G401 (cell line): ENCODE measurements around the gene CDH22. TPM values are rescaled to one million over a fixed set of nuclear protein-coding genes. Genes with fewer than 3 reads are reported as not detected.
A peak's percentile ranks its signal among the peaks of the same experiment; 100 is the strongest.

Source experiments
- DNase-seq: peaks from one replicate; pipeline ENCODE4 v3.0.0-alpha.2; 2015; ENCODE audit warnings: low spot score
- in situ Hi-C: cut with HindIII; loops from 2 replicates; pipeline ENCODE4 v1.10.0; 2016; ENCODE audit warnings: low sequenced_read_pairs, mixed read lengths
- total RNA-seq: library from RNA; depleted of rRNA; stranded (reverse); fragments of >200 nt; shearing (Covaris generic); gene quantifications from 2 replicates; pipeline ENCODE4 v1.2.3, GENCODE V29; 2014

CDH22 gene
- total RNA-seq, 1 experiment from 2014 or later = not detected

DNA sequence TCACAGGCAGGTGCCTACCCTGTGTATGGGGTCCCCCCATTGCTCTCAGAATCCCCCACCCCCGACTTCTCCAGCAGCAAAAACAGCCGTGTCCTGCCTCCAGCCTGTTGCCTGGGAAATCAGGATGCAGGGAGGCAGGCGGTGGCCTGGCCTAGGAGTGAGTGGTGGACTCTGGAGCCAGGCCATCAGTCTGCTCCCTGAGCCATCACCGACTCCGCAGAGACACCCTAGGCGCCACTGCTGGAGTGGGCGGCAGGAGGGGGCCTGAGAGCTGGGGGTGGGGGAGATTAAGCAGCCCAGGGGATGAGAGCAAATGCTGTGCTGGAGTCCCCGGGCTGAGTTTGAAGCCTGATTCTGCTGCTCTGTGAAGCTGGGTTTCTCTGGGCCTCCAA, 97.0 kb downstream of the CDH22 start:
- no peak for DNase-seq
- in situ Hi-C loops = no loop called here

GRCh38 chr20:46210672-46211330, 97.5 kb downstream of the CDH22 start:
- in situ Hi-C loops = no loop called here
- DNase-seq = no peak

DNA sequence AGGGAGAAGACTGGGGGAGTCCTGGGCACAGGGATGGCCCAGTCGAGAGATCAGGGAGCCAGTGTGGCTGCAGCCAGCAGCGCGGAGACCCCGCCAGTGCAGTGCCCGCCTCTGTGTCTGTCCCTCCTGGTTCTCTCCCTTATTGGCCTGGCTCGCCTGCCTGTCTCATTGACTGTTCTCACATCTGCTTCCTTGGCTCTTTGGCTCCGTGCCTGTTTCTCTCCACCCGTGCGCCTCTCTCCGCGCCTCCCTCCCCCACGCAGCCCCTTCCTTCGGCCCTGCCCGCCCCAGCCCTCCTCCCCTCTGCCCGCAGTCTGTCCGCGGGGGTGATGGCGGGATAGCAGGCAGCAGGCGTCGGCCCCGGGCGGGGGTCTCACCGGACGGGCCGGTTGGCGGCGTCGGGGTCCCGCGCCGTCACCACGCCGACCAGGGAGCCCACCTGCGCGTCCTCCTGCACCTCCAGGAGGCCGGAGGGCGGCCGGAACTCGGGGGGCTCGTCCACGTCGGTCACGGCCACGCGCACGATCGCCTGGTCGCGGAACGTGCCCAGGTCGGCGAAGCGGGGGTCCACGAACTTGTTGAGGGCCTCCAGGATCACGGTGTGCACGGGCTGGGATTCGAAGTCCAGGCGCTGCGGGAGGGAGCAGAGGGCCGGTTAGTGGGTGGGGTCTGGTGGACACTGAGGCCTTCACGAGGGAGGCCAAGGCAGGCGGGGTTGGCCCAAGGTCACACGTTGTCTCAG, 98.2 kb downstream of the CDH22 start:
- no peak for DNase-seq
- in situ Hi-C loops = no loop called here

- DNase-seq = no peak
- in situ Hi-C loops = no loop called here
Measured at GRCh38 chr20:46207793-46208192, 100.5 kb downstream of the CDH22 start.

GRCh38 chr20:46206992-46207549, 101.2 kb downstream of the CDH22 start:
- in situ Hi-C loops = no loop called here
- peak; percentile 89 for DNase-seq

DNA sequence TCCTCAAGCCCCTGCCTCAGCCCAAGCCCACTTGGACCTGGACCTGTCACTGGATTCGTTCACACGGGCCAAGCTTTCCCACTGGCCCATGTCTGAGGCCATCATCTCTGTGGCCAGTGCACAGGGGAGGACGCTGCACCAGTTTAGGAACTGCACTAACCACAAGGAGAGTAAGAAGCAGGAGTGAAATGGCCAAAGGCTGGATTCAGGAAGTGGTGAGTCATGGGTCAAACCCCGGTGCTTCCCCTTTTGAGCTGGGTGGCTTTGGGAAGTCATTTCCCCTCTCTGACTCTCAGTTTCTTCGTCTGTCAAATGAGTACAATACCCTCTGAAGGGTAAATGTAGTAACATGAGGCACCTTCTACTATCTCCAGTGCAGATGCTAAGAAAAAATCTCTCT, 102.3 kb downstream of the CDH22 start:
- no peak for DNase-seq
- in situ Hi-C loops = no loop called here

DNA sequence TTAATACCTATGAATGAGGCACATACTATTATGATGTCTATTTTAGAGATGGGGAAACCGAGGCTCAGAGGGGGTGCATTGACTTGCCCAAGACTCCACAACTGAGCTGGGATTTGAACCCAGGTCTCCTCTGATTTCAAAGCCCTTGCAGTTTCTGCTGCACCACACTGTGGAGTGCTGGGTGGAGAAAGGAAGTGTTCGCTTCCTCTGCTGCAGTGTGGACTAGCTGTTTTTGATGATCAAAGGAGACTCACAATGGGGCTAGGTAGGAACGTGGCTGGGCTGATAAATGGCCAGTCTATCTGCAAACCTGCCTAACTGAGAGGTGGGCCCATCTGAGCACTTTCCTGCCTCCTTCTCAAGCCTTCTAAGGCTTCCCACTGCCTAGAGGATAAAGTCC, 102.9 kb downstream of the CDH22 start:
- no peak for DNase-seq
- in situ Hi-C loops = no loop called here

- in situ Hi-C loops = no loop called here
- DNase-seq = peak; percentile 70
Measured at GRCh38 chr20:46204594-46205186, 103.6 kb downstream of the CDH22 start.

DNA sequence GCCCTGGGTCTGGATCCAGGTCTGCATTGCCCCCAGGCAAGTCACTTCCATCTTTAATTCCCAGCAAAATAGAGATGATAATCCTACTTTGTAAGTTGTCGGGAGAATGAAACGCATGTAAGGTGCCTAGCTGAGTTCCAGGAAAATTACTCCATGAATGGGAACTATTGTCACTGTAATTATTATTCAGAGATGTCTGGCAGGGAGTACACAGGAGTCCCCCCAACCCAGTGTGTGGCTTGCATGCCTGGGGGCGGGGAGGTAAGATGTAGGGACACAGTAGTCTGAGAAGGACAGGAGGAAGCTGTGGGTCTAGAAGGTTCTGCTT, 104.8 kb downstream of the CDH22 start:
- DNase-seq = no peak
- in situ Hi-C loops = no loop called here

GRCh38 chr20:46202766-46203509, 105.4 kb downstream of the CDH22 start:
- peak; percentile 83 for DNase-seq
- in situ Hi-C loops = no loop called here

- in situ Hi-C loops = no loop called here
- no peak for DNase-seq
Measured at GRCh38 chr20:46200582-46201570, 107.4 kb downstream of the CDH22 start.

- in situ Hi-C loops = no loop called here
- DNase-seq = no peak
Measured at GRCh38 chr20:46199198-46199597, 109.1 kb downstream of the CDH22 start.

DNA sequence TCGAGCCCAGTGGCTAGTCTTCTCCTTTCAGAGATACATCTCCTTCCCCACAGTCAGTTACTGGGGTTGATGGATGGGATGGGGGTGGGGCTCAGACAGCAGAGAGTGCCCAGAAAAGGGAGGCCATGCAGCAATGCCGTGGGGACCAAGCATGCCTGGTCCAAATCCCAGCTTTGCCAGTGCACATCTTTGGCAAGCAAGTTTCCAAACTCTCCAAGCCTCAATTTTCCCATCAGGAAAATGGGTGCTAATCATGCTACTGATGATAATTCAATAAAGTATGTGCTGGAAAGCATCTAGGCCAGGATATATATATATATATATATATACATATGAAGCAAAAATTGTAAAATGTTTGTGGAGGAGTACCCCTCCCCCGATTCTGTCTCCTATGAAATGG, 111.3 kb downstream of the CDH22 start:
- in situ Hi-C loops = no loop called here
- no peak for DNase-seq

DNA sequence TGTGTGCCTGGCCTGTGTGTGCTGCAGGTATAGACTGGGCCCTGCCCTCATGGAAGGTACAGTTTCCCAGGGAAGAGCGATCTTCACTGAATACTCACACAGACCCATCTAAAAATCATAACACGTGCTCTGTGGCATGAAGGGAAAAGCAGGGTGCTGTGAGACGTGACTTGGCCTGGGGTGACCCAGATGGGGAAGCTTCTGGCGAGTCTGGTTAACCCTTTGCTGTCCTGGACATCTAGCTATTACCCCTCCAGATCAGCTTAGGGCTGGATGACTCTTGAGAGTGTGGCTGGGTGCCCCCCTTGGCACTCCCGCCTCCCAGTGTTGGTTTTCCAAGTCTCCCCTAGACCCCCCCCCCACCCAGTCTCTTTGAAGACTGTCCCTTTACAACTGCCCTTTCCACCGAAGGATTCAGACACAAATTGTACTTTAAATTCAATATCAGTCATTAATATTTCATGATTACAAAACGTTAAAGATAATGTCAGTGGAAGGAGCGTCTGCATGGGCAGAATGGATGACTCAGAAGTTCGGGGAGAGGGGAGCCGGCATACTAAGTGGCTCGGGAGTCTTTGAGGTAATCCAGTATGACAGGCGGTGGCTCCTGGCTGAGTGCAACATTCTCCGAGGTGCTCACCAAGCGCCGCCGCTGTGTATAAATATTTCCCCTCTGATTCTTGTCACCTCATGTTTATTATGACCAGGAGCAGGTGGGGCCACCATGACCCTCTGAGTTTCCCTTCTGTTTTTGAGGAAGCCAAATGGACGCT, 112.8 kb downstream of the CDH22 start:
- in situ Hi-C loops = no loop called here

DNA sequence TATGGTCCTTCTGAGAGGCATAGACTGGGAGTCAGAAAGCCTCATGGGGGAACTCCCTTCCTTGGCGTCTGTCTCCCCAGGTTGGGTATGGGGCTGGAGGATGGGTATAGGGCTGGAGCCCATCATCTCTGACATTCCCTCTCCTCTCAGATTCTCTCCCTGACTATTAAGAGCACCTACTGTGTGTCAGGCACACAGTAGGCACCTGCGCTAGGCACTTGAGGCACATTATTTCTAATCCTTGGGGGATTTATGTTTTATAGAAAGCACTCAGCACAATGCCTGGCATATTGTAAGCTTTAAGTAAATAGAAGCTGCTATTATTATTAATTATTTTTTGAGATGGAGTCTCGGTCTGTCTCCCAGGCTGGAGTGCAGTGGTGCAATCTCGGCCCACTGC, 113.9 kb downstream of the CDH22 start:
- no peak for DNase-seq
- in situ Hi-C loops = no loop called here

More for the DNA sequence above, 112.8 kb downstream of the CDH22 start:
- DNase-seq = peak; percentile 49

GRCh38 chr20:46192376-46192944, 115.8 kb downstream of the CDH22 start:
- DNase-seq = no peak
- in situ Hi-C loops = no loop called here

- DNase-seq = no peak
- in situ Hi-C loops = no loop called here
Measured at GRCh38 chr20:46191611-46192010, 116.7 kb downstream of the CDH22 start.

- in situ Hi-C loops = no loop called here
- no peak for DNase-seq
Measured at GRCh38 chr20:46191168-46191540, 117.1 kb downstream of the CDH22 start.
